Measurements from ENCODE around the gene HECW1. TPM values are rescaled to one million over a fixed set of nuclear protein-coding genes. Genes with fewer than 3 reads are reported as not detected.
"Not testable (repeated sequence)": the region's sequence is repeated elsewhere in the genome, so short reads cannot be mapped to it uniquely, and the experiment has no call there.

HECW1 gene
- total RNA-seq, 2 experiments from 2014 or later, result not detected

DNA sequence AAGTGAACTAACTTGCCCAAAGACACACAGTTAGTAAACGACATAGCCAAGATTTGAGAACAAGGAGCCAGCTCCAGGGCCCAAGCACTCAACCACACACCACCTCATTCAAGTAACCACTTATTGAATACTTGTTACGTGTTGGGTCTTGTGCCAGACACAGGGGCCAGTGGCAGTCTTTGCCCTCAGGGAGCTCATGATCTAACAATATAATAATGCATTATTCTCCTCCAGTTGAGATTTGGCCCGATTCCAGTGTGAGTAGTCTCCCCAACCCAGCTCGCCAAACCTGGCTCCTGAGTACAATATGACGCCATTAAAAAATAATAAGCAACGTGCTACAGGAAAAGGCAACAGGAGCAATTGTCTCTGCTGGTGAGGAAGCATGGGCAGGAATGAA, 456.1 kb downstream of the HECW1 start:
- peaks cover 5% of the 10 kb centered on the region for H3K27me3 Mint-ChIP-seq
- no peaks in the 10 kb centered on the region for H3K36me3 Mint-ChIP-seq (ENCODE audit: low read depth)
- intact Hi-C loops (cut with micrococcal nuclease), result no loop called here
- H3K9me3 Mint-ChIP-seq, result no peaks in the 10 kb centered on the region
- H3K4me3 Mint-ChIP-seq, result no peak overlapping the region
- TF ChIP-seq, protein P1, sequence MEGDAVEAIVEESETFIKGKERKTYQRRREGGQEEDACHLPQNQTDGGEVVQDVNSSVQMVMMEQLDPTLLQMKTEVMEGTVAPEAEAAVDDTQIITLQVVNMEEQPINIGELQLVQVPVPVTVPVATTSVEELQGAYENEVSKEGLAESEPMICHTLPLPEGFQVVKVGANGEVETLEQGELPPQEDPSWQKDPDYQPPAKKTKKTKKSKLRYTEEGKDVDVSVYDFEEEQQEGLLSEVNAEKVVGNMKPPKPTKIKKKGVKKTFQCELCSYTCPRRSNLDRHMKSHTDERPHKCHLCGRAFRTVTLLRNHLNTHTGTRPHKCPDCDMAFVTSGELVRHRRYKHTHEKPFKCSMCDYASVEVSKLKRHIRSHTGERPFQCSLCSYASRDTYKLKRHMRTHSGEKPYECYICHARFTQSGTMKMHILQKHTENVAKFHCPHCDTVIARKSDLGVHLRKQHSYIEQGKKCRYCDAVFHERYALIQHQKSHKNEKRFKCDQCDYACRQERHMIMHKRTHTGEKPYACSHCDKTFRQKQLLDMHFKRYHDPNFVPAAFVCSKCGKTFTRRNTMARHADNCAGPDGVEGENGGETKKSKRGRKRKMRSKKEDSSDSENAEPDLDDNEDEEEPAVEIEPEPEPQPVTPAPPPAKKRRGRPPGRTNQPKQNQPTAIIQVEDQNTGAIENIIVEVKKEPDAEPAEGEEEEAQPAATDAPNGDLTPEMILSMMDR (IDR thresholded peaks at IDR 0.05), result no peak
- POLR2A ChIA-PET, result interaction anchor here (1.5 kb wide), 1 partner anchor 13 kb away, joined by 4 read pairs; no protein-coding TSS in a partner anchor
- peaks cover 33% of the 10 kb centered on the region for H3K4me1 Mint-ChIP-seq (ENCODE audit: low read depth)
- no peak for DNase-seq
- CTCF ChIA-PET, result interaction anchor here (1.0 to 7.9 kb wide), 7 partner anchors 13 to 161 kb away, joined by 3 to 86 read pairs (median 3); partner anchors contain the start of genes COA1 and STK17A
- H3K27ac Mint-ChIP-seq, result no peak overlapping the region
- no peak for ATAC-seq

GRCh38 chr7:43569424-43569823, 457.0 kb downstream of the HECW1 start:
- no peak overlapping the region for H3K4me3 Mint-ChIP-seq
- CTCF ChIA-PET, result interaction anchor here (1.0 to 7.9 kb wide), 4 partner anchors 12 to 130 kb away, joined by 3 to 86 read pairs (median 4); partner anchors contain the start of gene STK17A
- H3K4me1 Mint-ChIP-seq (ENCODE audit: low read depth), result peaks cover 33% of the 10 kb centered on the region
- DNase-seq, result peak; percentile 52
- no peaks in the 10 kb centered on the region for H3K36me3 Mint-ChIP-seq (ENCODE audit: low read depth)
- no peak overlapping the region for H3K27ac Mint-ChIP-seq
- ATAC-seq, result peak; percentile 66
- POLR2A ChIA-PET, result interaction anchor here (1.5 to 4.3 kb wide), 2 partner anchors 12 to 13 kb away, joined by 4 to 16 read pairs; partner anchors contain the start of gene STK17A
- intact Hi-C loops (cut with micrococcal nuclease), result no loop called here
- TF ChIP-seq, protein P1 (IDR thresholded peaks at IDR 0.05), result no peak
- peaks cover 4% of the 10 kb centered on the region for H3K27me3 Mint-ChIP-seq
- no peaks in the 10 kb centered on the region for H3K9me3 Mint-ChIP-seq

DNA sequence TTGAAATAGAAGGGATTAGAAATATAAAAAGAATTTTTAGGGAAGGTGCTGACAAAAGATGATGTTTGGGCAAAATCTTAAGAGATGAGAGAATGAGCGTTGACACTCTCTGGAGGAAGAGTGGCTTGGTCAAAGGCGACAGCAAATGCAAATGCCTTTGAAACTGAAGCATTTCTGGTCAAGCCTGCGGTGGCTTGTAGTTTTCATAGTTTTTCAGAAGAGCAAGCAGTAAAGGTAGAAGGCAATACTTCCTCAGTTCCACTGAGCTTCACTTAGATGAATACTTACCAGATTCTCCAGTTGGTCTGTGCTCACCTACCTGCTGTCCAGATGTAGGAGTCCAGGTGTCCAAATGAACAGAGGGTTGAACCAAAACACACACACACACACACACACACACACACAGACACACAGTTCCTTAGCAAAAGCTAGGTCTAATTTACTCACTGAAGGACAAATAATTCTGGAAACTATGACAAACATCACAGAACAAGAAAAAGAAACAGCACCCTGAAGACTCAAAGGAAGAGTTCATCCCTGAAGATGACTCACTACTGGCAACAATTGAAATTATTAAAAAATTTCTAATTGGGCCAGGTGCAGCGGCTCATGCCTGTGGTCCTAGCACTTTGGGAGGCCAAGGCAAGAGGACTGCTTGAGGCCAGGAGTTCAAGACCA, 458.4 kb downstream of the HECW1 start:
- peaks cover 33% of the 10 kb centered on the region for H3K4me1 Mint-ChIP-seq (ENCODE audit: low read depth)
- no peaks in the 10 kb centered on the region for H3K9me3 Mint-ChIP-seq
- no peaks in the 10 kb centered on the region for H3K36me3 Mint-ChIP-seq (ENCODE audit: low read depth)
- CTCF ChIA-PET, result interaction anchor here (3.4 to 7.9 kb wide), 3 partner anchors 11 to 268 kb away, joined by 15 to 86 read pairs (median 32); partner anchors contain the start of gene STK17A
- TF ChIP-seq, protein P1 (IDR thresholded peaks at IDR 0.05), result no peak
- H3K4me3 Mint-ChIP-seq, result no peak overlapping the region
- POLR2A ChIA-PET, result interaction anchor here (0.8 to 4.3 kb wide), 2 partner anchors 11 to 50 kb away, joined by 6 to 16 read pairs; partner anchors contain the start of gene STK17A
- ATAC-seq (peak; percentile 18), DNase-seq (no peak)
- H3K27ac Mint-ChIP-seq, result no peak overlapping the region
- peaks cover 1% of the 10 kb centered on the region for H3K27me3 Mint-ChIP-seq
- intact Hi-C loops (cut with micrococcal nuclease), result no loop called here

- no peak overlapping the region for H3K4me3 Mint-ChIP-seq
- POLR2A ChIA-PET, result interaction anchor here (1.1 to 4.3 kb wide), 2 partner anchors 9 to 19 kb away, joined by 4 to 16 read pairs; partner anchors contain the start of gene STK17A
These were observed 460.1 kb downstream of the HECW1 start for GRCh38 chr7:43572516-43573049.

DNA sequence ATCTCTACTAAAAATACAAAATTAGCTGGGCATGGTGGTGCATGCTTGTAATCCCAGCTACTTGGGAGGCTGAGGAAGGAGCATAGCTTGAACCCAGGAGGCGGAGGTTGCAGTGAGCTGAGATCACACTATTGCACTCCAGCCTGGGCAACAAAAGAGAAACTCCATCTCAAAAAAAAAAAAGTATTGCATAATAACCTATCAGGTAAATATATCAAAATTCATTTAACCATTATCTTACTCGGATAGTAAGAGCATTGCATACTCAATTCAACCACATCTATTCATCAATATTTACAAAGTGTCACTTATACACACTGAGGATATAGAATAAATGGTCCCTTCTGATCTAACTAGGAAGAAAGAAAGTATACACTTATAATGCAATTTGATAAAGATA, 461.4 kb downstream of the HECW1 start:
- DNase-seq; H3K27me3 Mint-ChIP-seq; ATAC-seq; H3K9me3 Mint-ChIP-seq; H3K4me3 Mint-ChIP-seq; H3K36me3 Mint-ChIP-seq (ENCODE audit: low read depth); H3K27ac Mint-ChIP-seq; intact Hi-C loops (cut with micrococcal nuclease): not testable (repeated sequence)
- peaks cover 26% of the 10 kb centered on the region for H3K4me1 Mint-ChIP-seq (ENCODE audit: low read depth)
- CTCF ChIA-PET, result interaction anchor here (0.7 to 7.9 kb wide), 7 partner anchors 8 to 265 kb away, joined by 3 to 86 read pairs (median 10); partner anchors contain the start of genes BLVRA and STK17A
- POLR2A ChIA-PET, result interaction anchor here (4.3 kb wide), 1 partner anchor 8 kb away, joined by 16 read pairs; the partner anchor contains the start of gene STK17A

More at GRCh38 chr7:43572516-43573049, 460.1 kb downstream of the HECW1 start:
- CTCF ChIA-PET, result interaction anchor here (1.1 to 7.9 kb wide), 5 partner anchors 9 to 266 kb away, joined by 3 to 86 read pairs (median 15); partner anchors contain the start of genes BLVRA and STK17A
- no peak overlapping the region for H3K27ac Mint-ChIP-seq
- ATAC-seq (peak; percentile 83), DNase-seq (peak; percentile 66)
- H3K4me1 Mint-ChIP-seq (ENCODE audit: low read depth), result peaks cover 33% of the 10 kb centered on the region
- intact Hi-C loops (cut with micrococcal nuclease), result no loop called here
- H3K27me3 Mint-ChIP-seq, result peaks cover 1% of the 10 kb centered on the region
- H3K36me3 Mint-ChIP-seq (ENCODE audit: low read depth), result no peaks in the 10 kb centered on the region
- TF ChIP-seq, protein P1 (IDR thresholded peaks at IDR 0.05), result no peak
- no peaks in the 10 kb centered on the region for H3K9me3 Mint-ChIP-seq

Measured in activated CD8-positive, alpha-beta T cell treated with anti-CD3 and anti-CD28 coated beads for 36 hours (primary cell).